Measurements from ENCODE around the gene RPE65. TPM values are rescaled to one million over a fixed set of nuclear protein-coding genes. Genes with fewer than 3 reads are reported as not detected.
"Not testable (repeated sequence)": the region's sequence is repeated elsewhere in the genome, so short reads cannot be mapped to it uniquely, and the experiment has no call there.

The RPE65 gene
- not detected for total RNA-seq

- CTCF ChIA-PET: interaction anchor here (1.5 kb wide), 1 partner anchor 29 kb away, joined by 3 read pairs; no protein-coding TSS in a partner anchor
- H3K4me3 Mint-ChIP-seq: no peak within 1 kb of the TSS
- H3K4me1 Mint-ChIP-seq: no peaks in the 10 kb centered on the region
- no peak within 1 kb of the TSS for H3K27ac Mint-ChIP-seq
- H3K27me3 Mint-ChIP-seq: no peaks in the 10 kb centered on the region
- DNase-seq: no peak
- ATAC-seq: no peak
- POLR2A ChIA-PET: no interaction called here
- no peaks in the 10 kb centered on the region for H3K9me3 Mint-ChIP-seq (ENCODE audit: low read depth)
- H3K36me3 Mint-ChIP-seq (ENCODE audit: low read depth): no peaks in the 10 kb centered on the region
- intact Hi-C loops (cut with DNase I, micrococcal nuclease): no loop called here
These were observed at the start of gene RPE65 for GRCh38 chr1:68449901-68450300. Gene RPE65 (minus strand): TSS chr1:68449954. CDS start chr1:68449905, 49 bp downstream.

DNA sequence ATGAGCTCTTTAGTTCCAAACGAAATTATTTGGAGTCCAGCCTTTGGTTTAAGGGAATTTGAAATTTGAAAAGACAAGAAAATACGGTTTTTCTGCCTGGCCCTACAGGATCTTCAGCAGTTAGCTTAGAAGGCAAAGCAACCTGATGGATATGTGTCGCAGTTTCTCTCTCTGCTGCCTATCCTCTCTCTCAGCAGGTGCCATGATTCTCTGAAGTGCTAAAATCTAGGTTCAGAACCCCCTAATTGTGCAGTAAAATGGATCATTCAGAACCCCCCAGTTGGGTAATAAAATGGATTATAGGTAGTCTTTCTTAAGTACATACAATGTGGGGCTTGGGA lies 47.6 kb upstream of the RPE65 start:
- POLR2A ChIA-PET: no interaction called here
- H3K27me3 Mint-ChIP-seq: peaks cover 10% of the 10 kb centered on the region
- intact Hi-C loops (cut with DNase I, micrococcal nuclease): loop anchor here in 1 of 2 experiments (10.0 kb wide), 1 partner anchor 813 kb away; the partner anchor contains the start of gene GADD45A
- no peak overlapping the region for H3K27ac Mint-ChIP-seq
- ATAC-seq: peak; percentile 5
- CTCF ChIA-PET: interaction anchor here (0.5 to 1.0 kb wide), 2 partner anchors 10 to 97 kb away, joined by 3 read pairs; no protein-coding TSS in a partner anchor
- H3K4me1 Mint-ChIP-seq: peaks cover 15% of the 10 kb centered on the region
- H3K9me3 Mint-ChIP-seq (ENCODE audit: low read depth): peaks cover 6% of the 10 kb centered on the region
- H3K4me3 Mint-ChIP-seq: peak overlapping the region; percentile 82
- DNase-seq: no peak
- peaks cover 2% of the 10 kb centered on the region for H3K36me3 Mint-ChIP-seq (ENCODE audit: low read depth)

DNA sequence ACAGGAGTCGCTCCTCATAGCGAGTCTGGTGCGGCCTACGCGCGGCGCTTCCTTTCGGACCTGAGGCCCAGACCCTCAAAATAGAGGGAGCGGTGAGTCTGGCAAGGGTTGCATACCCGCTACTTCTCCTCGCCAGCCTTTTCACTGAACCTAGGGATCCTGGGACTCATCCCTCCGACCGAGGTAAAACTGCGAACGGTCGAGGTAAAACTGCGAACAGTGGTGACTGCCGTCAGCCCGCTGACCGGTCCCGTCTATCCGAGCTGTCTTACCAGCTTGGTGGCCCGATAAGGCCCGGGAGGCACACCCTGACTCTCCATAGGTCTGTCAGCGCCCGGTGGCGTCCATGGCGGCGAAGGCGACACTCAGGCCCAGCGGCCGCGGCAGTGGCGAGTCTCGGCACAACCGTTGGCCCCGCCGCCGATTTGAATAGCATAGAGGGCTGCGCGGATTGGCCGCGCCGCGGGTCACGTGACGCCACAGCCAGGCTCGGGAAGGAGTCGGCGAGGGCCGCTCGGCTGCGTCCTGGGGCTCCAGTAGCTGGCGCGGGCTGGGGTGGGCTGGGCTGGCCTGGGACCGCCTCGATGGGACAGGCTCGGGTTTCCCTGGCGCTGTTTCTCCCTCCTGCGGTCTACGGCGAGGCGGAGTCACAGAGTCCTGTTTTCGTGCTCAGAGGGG lies 47.1 kb upstream of the RPE65 start, which contains the start of gene DEPDC1:
Gene DEPDC1, minus strand, starts transcription at position 403 of the 678 bp plus-strand sequence. Its CDS starts 83 bp downstream, at position 320.
- intact Hi-C loops (cut with DNase I, micrococcal nuclease): loop anchor here in 1 of 2 experiments (10.0 kb wide), 1 partner anchor 812 kb away; the partner anchor contains the start of gene GADD45A
- Mint-ChIP-seq H3K4me3 (peak within 1 kb of the TSS; percentile 82), H3K27me3 (peaks cover 10% of the 10 kb centered on the region), H3K27ac (peak within 1 kb of the TSS; percentile 57), H3K4me1 (peaks cover 15% of the 10 kb centered on the region), H3K9me3 (ENCODE audit: low read depth) (peaks cover 4% of the 10 kb centered on the region), H3K36me3 (ENCODE audit: low read depth) (peaks cover 2% of the 10 kb centered on the region)
- ChIA-PET POLR2A (no interaction called here), CTCF (interaction anchor here (0.5 to 1.0 kb wide), 2 partner anchors 10 to 96 kb away, joined by 3 read pairs; no protein-coding TSS in a partner anchor)
- peak; percentile 98 for ATAC-seq
- peak; percentile 88 for DNase-seq

GRCh38 chr1:68495968-68496679 lies 46.4 kb upstream of the RPE65 start:
- Mint-ChIP-seq H3K27ac (peak overlapping the region; percentile 47), H3K27me3 (peaks cover 7% of the 10 kb centered on the region), H3K36me3 (ENCODE audit: low read depth) (peaks cover 2% of the 10 kb centered on the region), H3K9me3 (ENCODE audit: low read depth) (no peaks in the 10 kb centered on the region), H3K4me3 (peak overlapping the region; percentile 82), H3K4me1 (peaks cover 12% of the 10 kb centered on the region)
- ATAC-seq: peak; percentile 28
- intact Hi-C loops (cut with DNase I, micrococcal nuclease): loop anchor here in 1 of 2 experiments (10.0 kb wide), 1 partner anchor 811 kb away; the partner anchor contains the start of gene GADD45A
- peak; percentile 8 for DNase-seq
- POLR2A ChIA-PET: no interaction called here
- CTCF ChIA-PET: no interaction called here

GRCh38 chr1:68495532-68495931 lies 45.8 kb upstream of the RPE65 start:
- intact Hi-C loops (cut with DNase I, micrococcal nuclease): loop anchor here in 1 of 2 experiments (10.0 kb wide), 1 partner anchor 811 kb away; the partner anchor contains the start of gene GADD45A
- CTCF ChIA-PET: no interaction called here
- H3K36me3 Mint-ChIP-seq (ENCODE audit: low read depth): peaks cover 2% of the 10 kb centered on the region

DNA sequence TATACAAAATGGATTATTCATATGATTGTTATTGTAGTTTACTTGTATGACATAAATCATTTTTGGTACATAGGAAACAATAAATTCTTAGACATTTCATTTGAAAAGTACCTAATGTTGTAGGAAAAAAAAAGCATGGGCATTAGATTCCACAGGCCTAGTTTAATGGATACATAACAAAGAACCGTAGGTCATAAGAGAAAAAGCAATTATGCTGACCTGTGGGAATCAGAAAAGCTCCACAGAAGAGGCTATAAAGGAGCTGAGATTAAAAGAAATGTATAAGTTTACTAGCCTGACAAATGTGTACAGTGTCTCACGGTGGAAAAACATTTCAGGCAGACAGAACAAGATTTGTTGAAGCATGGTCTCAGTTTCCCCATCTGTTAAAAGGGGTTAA lies 43.4 kb upstream of the RPE65 start:
- Mint-ChIP-seq H3K4me3 (no peak overlapping the region), H3K4me1 (peaks cover 12% of the 10 kb centered on the region), H3K9me3 (ENCODE audit: low read depth) (no peaks in the 10 kb centered on the region), H3K36me3 (ENCODE audit: low read depth) (peaks cover 5% of the 10 kb centered on the region), H3K27me3 (peaks cover 6% of the 10 kb centered on the region), H3K27ac (no peak overlapping the region)
- POLR2A ChIA-PET: no interaction called here
- no peak for DNase-seq
- no peak for ATAC-seq
- intact Hi-C loops (cut with DNase I, micrococcal nuclease): loop anchor here in 1 of 2 experiments (10.0 kb wide), 1 partner anchor 808 kb away; the partner anchor contains the start of gene GADD45A
- CTCF ChIA-PET: no interaction called here

More at GRCh38 chr1:68495532-68495931, 45.8 kb upstream of the RPE65 start:
- Mint-ChIP-seq H3K9me3 (ENCODE audit: low read depth) (no peaks in the 10 kb centered on the region), H3K27me3 (peaks cover 7% of the 10 kb centered on the region), H3K4me1 (peaks cover 12% of the 10 kb centered on the region), H3K27ac (no peak overlapping the region), H3K4me3 (peak overlapping the region; percentile 82)
- POLR2A ChIA-PET: no interaction called here
- DNase-seq: no peak
- no peak for ATAC-seq

GRCh38 chr1:68492255-68492654 lies 42.5 kb upstream of the RPE65 start:
- intact Hi-C loops (cut with DNase I, micrococcal nuclease): loop anchor here in 1 of 2 experiments (10.0 kb wide), 1 partner anchor 807 kb away; the partner anchor contains the start of gene GADD45A
- POLR2A ChIA-PET: not testable (repeated sequence)

DNA sequence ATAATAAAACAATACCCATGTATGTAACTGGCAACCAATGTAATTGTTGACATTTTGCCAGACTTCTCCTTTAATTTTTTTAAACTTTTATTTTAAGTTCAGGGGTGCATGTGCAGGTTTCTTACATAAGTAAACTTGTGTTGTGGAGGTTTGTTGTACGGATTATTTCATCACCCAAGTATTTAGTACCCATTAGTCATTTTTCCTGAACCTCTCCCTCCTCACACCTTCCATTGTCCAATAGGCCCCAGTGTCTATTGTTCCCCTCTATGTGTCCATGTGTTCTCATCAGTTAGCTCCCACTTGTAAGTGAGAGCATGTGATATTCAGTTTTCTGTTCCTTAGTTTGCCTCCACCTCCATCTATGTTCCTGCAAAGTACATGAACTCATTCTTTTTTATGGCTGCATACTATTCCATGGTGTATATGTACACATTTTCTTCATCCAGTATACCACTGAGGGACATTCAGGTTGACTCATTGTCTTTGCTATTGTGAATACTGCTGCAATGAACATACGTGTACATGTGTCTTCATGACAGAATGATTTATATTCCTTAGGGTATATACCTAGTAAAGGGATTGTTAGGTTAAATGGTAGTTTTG lies 40.4 kb upstream of the RPE65 start:
- H3K27ac Mint-ChIP-seq: no peak overlapping the region
- ChIA-PET POLR2A (no interaction called here), CTCF (no interaction called here)
- DNase-seq (no peak), ATAC-seq (no peak)
- no peak overlapping the region for H3K4me3 Mint-ChIP-seq
- H3K27me3 Mint-ChIP-seq: no peaks in the 10 kb centered on the region
- peaks cover 5% of the 10 kb centered on the region for H3K36me3 Mint-ChIP-seq (ENCODE audit: low read depth)
- H3K4me1 Mint-ChIP-seq: no peaks in the 10 kb centered on the region
- intact Hi-C loops (cut with DNase I, micrococcal nuclease): loop anchor here in 1 of 2 experiments (10.0 kb wide), 1 partner anchor 805 kb away; the partner anchor contains the start of gene GADD45A
- H3K9me3 Mint-ChIP-seq (ENCODE audit: low read depth): no peaks in the 10 kb centered on the region

More at GRCh38 chr1:68492255-68492654, 42.5 kb upstream of the RPE65 start:
- H3K36me3 Mint-ChIP-seq (ENCODE audit: low read depth); CTCF ChIA-PET; ATAC-seq; DNase-seq; H3K27ac Mint-ChIP-seq; H3K4me1 Mint-ChIP-seq; H3K4me3 Mint-ChIP-seq; H3K9me3 Mint-ChIP-seq (ENCODE audit: low read depth); H3K27me3 Mint-ChIP-seq: not testable (repeated sequence)

DNA sequence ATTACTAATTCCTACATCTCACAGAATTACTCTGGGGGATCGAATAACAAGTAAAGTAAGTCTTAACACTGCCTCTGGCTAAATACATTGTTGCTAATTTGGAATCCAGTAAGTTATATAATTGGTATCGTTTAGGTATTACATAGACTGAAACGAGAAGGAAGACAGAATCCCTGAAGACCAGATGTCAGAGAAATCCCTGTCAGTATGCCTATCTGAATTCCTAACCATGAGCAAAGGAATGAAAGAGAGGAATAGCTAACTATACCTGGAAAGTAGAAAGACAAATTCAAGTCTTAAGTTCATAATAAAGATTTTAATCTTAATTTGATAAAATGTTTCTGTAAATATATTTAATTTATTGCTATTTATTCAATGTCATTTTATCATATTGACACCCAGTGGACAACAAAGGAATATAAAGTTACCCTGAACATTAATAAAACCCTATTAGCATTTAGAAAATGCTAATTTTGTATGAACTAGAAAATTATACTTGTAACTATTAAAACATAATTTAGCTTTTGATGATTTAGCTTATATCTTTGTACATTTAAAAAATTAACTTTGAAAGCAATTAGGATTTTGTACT lies 35.8 kb upstream of the RPE65 start:
- Mint-ChIP-seq H3K27me3 (no peaks in the 10 kb centered on the region), H3K4me3 (no peak overlapping the region), H3K36me3 (ENCODE audit: low read depth) (peaks cover 3% of the 10 kb centered on the region), H3K9me3 (ENCODE audit: low read depth) (no peaks in the 10 kb centered on the region), H3K4me1 (no peaks in the 10 kb centered on the region), H3K27ac (no peak overlapping the region)
- intact Hi-C loops (cut with DNase I, micrococcal nuclease): no loop called here
- ChIA-PET POLR2A (no interaction called here), CTCF (no interaction called here)
- no peak for ATAC-seq
- DNase-seq: no peak

DNA sequence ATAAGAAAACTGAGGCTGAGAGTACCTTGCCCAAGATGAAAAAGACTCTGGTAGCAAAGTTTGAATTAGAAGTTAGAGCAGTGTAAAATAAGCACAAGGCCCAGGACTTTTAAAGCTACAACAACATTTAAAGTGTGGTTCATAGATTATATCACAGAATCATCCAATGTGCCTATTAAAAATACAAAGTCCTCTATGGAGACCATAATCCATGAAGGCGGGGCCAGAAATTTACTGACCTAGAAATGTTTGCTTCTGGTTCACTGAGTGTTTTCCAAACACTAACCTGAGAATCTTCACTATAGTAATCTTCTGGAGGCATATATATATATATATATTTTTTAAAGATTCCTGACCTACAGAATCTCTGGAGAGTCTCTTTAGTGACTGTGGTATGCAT lies 34.9 kb upstream of the RPE65 start:
- no peak overlapping the region for H3K4me3 Mint-ChIP-seq
- DNase-seq: no peak
- ATAC-seq: no peak
- no peaks in the 10 kb centered on the region for H3K27me3 Mint-ChIP-seq
- CTCF ChIA-PET: no interaction called here
- H3K4me1 Mint-ChIP-seq: no peaks in the 10 kb centered on the region
- peaks cover 3% of the 10 kb centered on the region for H3K36me3 Mint-ChIP-seq (ENCODE audit: low read depth)
- H3K9me3 Mint-ChIP-seq (ENCODE audit: low read depth): no peaks in the 10 kb centered on the region
- H3K27ac Mint-ChIP-seq: no peak overlapping the region
- POLR2A ChIA-PET: no interaction called here
- intact Hi-C loops (cut with DNase I, micrococcal nuclease): no loop called here

GRCh38 chr1:68481041-68481440 lies 31.3 kb upstream of the RPE65 start:
- Mint-ChIP-seq H3K9me3 (ENCODE audit: low read depth) (no peaks in the 10 kb centered on the region), H3K27ac (no peak overlapping the region), H3K4me3 (no peak overlapping the region), H3K4me1 (no peaks in the 10 kb centered on the region), H3K27me3 (no peaks in the 10 kb centered on the region), H3K36me3 (ENCODE audit: low read depth) (peaks cover 6% of the 10 kb centered on the region)
- no peak for ATAC-seq
- ChIA-PET CTCF (no interaction called here), POLR2A (no interaction called here)
- intact Hi-C loops (cut with DNase I, micrococcal nuclease): no loop called here
- no peak for DNase-seq
